Measurements from ENCODE around the gene CELF1. TPM values are rescaled to one million over a fixed set of nuclear protein-coding genes. Genes with fewer than 3 reads are reported as not detected.

Gene CELF1
- total and polyA plus RNA-seq, 2 of the 13 experiments (the other 11 are each of a cell fraction or from before 2014, with no cell fraction given): 69.0 to 80.1 TPM

DNA sequence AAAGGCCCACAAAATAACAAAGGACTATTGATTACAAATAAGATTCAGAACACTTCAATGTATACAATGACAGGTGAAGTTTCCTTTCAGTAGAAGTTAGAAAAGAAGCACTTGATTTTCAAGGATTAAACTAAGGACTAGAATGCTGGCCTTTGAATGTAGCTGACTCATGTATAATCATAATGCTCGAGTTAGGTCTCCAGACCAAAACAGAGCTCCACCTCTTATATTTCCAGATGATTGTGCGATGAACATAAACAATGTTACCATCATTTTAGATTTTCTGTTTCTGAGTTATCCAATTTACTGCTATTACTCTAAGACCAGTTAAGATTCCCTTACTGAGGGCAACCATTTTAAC, 63.6 kb downstream of the CELF1 start:
- Histone ChIP-seq H3K9ac (ENCODE audit: insufficient read depth, low read depth, low read length) (no peak overlapping the region), H3K4me2 (ENCODE audit: low read depth, low read length) (no peak overlapping the region), H3K27ac (ENCODE audit: extremely low read length, insufficient read depth, low read length) (no peak overlapping the region), H3K4me1 (ENCODE audit: insufficient read depth, low read length) (peaks cover 29% of the 10 kb centered on the region), H3K79me2 (ENCODE audit: insufficient read depth, low read length) (peaks cover 26% of the 10 kb centered on the region), H4K20me1 (ENCODE audit: insufficient read depth, low read length) (peaks cover 23% of the 10 kb centered on the region), H3K27me3 (ENCODE audit: control insufficient read depth in 1 of 2, insufficient read depth in 2 of 2, low read length in 2 of 2) (no peaks in the 10 kb centered on the region), H3K36me3 (replicated peaks in 1 of 2; ENCODE audit: control insufficient read depth in 1 of 2, insufficient read depth in 2 of 2, low read length in 2 of 2) (peaks cover 8 to 36% of the 10 kb centered on the region in 2 experiments), H2AFZ (ENCODE audit: low read length) (no peak overlapping the region), H3K9me3 (ENCODE audit: low read length) (no peaks in the 10 kb centered on the region), H3K4me3 (replicated peaks in 1 of 3; ENCODE audit: insufficient read depth in 1 of 3, low read depth in 2 of 3, low read length in 3 of 3) (no peak overlapping the region)
- POLR2A ChIA-PET: interaction anchor here (0.6 kb wide), 1 partner anchor 39 kb away, joined by 3 read pairs; no protein-coding TSS in a partner anchor
- WGBS (ENCODE audit: low lambda C conversion rate): 83% methylated on average over 2 of the region's 2 CpGs
- intact Hi-C loops (cut with micrococcal nuclease; ENCODE audit: unreplicated experiment): loop anchor here (5.0 kb wide), 1 partner anchor 63 kb away; the partner anchor contains the start of gene CELF1
- no peak for TF ChIP-seq RFX5 (IDR thresholded peaks at IDR 0.05; ENCODE audit: low read depth, low read length)
- TF ChIP-seq BRD4 (CRISPR knock-in tag; IDR thresholded peaks at IDR 0.05): no peak
- no peak for TF ChIP-seq ZNF780A (CRISPR knock-in tag; IDR thresholded peaks at IDR 0.05)
- TF ChIP-seq MAFK (conservative IDR thresholded peaks at IDR 0.05 in 1 of 2, IDR thresholded peaks at IDR 0.05 in 1 of 2; ENCODE audit: low read length in 2 of 2): peak in 1 of 2 experiments; percentile 17; a peak in 1 of 4 replicates
- in situ Hi-C loops (cut with HindIII; ENCODE audit: extremely low pct_ligation_motif_present, low pct_unique_long_range_greater_than_20kb): no loop called here
- ATAC-seq (no peak), DNase-seq (ENCODE audit: low spot score) (no peak), FAIRE-seq (peak; percentile 59)
- no TSS peak for BruUV-seq (replicated peaks)
- CTCF ChIA-PET (ENCODE audit: low intra/inter-chr PET ratio, low total read pairs): no interaction called here

DNA sequence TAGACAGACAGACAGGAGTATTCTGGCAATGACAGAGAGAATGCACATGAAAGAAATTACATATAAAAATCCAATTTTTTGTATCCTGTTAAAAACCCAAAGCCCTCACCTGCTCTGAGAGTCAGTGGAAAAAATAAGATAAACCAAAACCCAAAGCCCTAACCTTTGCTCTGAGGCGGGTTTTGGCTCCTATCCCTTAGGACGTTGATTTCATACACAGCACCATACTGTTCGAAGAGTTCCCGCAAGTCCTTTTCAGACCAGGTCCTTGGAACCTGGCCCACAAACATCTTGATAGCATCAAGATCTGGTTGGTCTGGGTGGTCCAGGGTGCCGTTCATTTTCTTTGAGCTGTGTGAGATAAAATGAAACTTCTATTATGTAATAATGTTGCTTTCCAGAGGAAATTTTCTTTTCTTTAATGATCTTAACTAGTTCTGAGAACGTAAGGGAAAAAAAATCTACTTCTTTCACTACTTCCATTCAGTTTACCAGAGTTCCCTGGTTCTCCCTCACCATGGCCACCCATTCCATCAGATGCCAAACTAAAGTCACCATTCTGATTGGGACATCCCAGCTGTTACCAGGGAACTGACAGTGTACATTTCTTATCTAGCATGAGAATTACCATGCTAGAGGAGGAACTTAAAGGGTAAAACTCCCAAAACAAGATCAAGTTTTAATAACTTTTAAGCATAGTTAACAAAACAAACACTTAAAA, 64.1 kb downstream of the CELF1 start:
- POLR2A ChIA-PET: interaction anchor here (0.6 to 1.0 kb wide), 2 partner anchors 35 to 40 kb away, joined by 3 to 4 read pairs; no protein-coding TSS in a partner anchor
- ATAC-seq: peak; percentile 41; the same call in 2 of the 3 replicates
- no TSS peak for BruUV-seq (replicated peaks)
- WGBS (ENCODE audit: low lambda C conversion rate): 85% methylated on average over 6 of the region's 6 CpGs
- H3K9me3 ChIP-seq (ENCODE audit: low read length): no peaks in the 10 kb centered on the region
- intact Hi-C loops (cut with micrococcal nuclease; ENCODE audit: unreplicated experiment) (loop anchor here (5.0 kb wide), 1 partner anchor 63 kb away; the partner anchor contains the start of gene CELF1), in situ Hi-C loops (cut with HindIII; ENCODE audit: extremely low pct_ligation_motif_present, low pct_unique_long_range_greater_than_20kb) (no loop called here)
- TF ChIP-seq SOX5 (CRISPR knock-in tag; IDR thresholded peaks at IDR 0.05; ENCODE audit: borderline replicate concordance): no peak
- TF ChIP-seq RFXANK (CRISPR knock-in tag; IDR thresholded peaks at IDR 0.05): no peak
- TF ChIP-seq TAF15 (IDR thresholded peaks at IDR 0.05; ENCODE audit: low read depth, low read length, poor library complexity, severe bottlenecking): no peak
- TF ChIP-seq RXRA (CRISPR knock-in tag; IDR thresholded peaks at IDR 0.05): no peak
- no peak for TF ChIP-seq ZNF367 (CRISPR knock-in tag; IDR thresholded peaks at IDR 0.05; ENCODE audit: borderline replicate concordance)
- TF ChIP-seq PCBP2 (optimal IDR thresholded peaks at IDR 0.05; ENCODE audit: low read depth, low read length, poor library complexity, severe bottlenecking): no peak
- TF ChIP-seq ZNF598 (CRISPR knock-in tag; IDR thresholded peaks at IDR 0.05; ENCODE audit: borderline replicate concordance): no peak
- no peak for FAIRE-seq
- no peak overlapping the region for H2AFZ ChIP-seq (ENCODE audit: low read length)
- no peak overlapping the region for H3K4me2 ChIP-seq (ENCODE audit: low read depth, low read length)
- H3K79me2 ChIP-seq (ENCODE audit: insufficient read depth, low read length): peaks cover 21% of the 10 kb centered on the region
- no peak overlapping the region for H3K9ac ChIP-seq (ENCODE audit: insufficient read depth, low read depth, low read length)
- no peak for DNase-seq (ENCODE audit: low spot score)
- H3K27ac ChIP-seq (ENCODE audit: extremely low read length, insufficient read depth, low read length): peak overlapping the region; percentile 12
- peaks cover 29% of the 10 kb centered on the region for H3K4me1 ChIP-seq (ENCODE audit: insufficient read depth, low read length)
- CTCF ChIA-PET (ENCODE audit: low intra/inter-chr PET ratio, low total read pairs): no interaction called here
- H3K4me3 ChIP-seq (replicated peaks in 1 of 3; ENCODE audit: insufficient read depth in 1 of 3, low read depth in 2 of 3, low read length in 3 of 3): no peak overlapping the region
- peaks cover 8 to 41% of the 10 kb centered on the region in 2 experiments for H3K36me3 ChIP-seq (replicated peaks in 1 of 2; ENCODE audit: control insufficient read depth in 1 of 2, insufficient read depth in 2 of 2, low read length in 2 of 2)
- H3K27me3 ChIP-seq (ENCODE audit: control insufficient read depth in 1 of 2, insufficient read depth in 2 of 2, low read length in 2 of 2): no peaks in the 10 kb centered on the region
- H4K20me1 ChIP-seq (ENCODE audit: insufficient read depth, low read length): peaks cover 23% of the 10 kb centered on the region
